COR-L47 (cell line): ENCODE results near the gene RNASE13.
"Not testable (repeated sequence)": the region's sequence is repeated elsewhere in the genome, so short reads cannot be mapped to it uniquely, and the experiment has no call there.

ENCODE experiments used
- DNase-seq: peaks from one replicate; lab custom pipeline; 2025; lab: John Stamatoyannopoulos, UW

Gene RNASE13

GRCh38 chr14:21022686-21023085, 11.9 kb downstream of the RNASE13 start:
- no peak for DNase-seq

- no peak for DNase-seq
These were observed 13.5 kb downstream of the RNASE13 start for GRCh38 chr14:21020977-21021545.

- no peak for DNase-seq
These were observed 15.2 kb downstream of the RNASE13 start for GRCh38 chr14:21019366-21019765.

GRCh38 chr14:21018781-21019180, 15.8 kb downstream of the RNASE13 start:
- DNase-seq = no peak

- DNase-seq = no peak
These were observed 16.3 kb downstream of the RNASE13 start for GRCh38 chr14:21018286-21018685.

- DNase-seq = no peak
These were observed 16.9 kb downstream of the RNASE13 start for GRCh38 chr14:21017528-21018245.

GRCh38 chr14:21016413-21017190, 18.0 kb downstream of the RNASE13 start:
- no peak for DNase-seq

GRCh38 chr14:21015312-21015711, 19.3 kb downstream of the RNASE13 start:
- no peak for DNase-seq

GRCh38 chr14:21014761-21015190, 19.8 kb downstream of the RNASE13 start:
- DNase-seq = peak; percentile 76

GRCh38 chr14:21011136-21011535, 23.5 kb downstream of the RNASE13 start:
- DNase-seq = no peak

- not testable (repeated sequence) for DNase-seq
These were observed 24.9 kb downstream of the RNASE13 start for GRCh38 chr14:21009721-21010120.

GRCh38 chr14:21003788-21004346, 30.7 kb downstream of the RNASE13 start:
- no peak for DNase-seq

GRCh38 chr14:21001218-21001617, 33.4 kb downstream of the RNASE13 start:
- DNase-seq = no peak

- DNase-seq = no peak
These were observed 35.0 kb downstream of the RNASE13 start for GRCh38 chr14:20999591-20999990.

- DNase-seq = no peak
These were observed 35.8 kb downstream of the RNASE13 start, which contains the start of gene SLC39A2 for GRCh38 chr14:20998674-20999366. SLC39A2 (plus strand) TSS chr14:20999293; CDS start chr14:20999447, 154 bp downstream.

GRCh38 chr14:20998139-20998538, 36.5 kb downstream of the RNASE13 start:
- DNase-seq = no peak

- DNase-seq = no peak
These were observed 37.0 kb downstream of the RNASE13 start for GRCh38 chr14:20997564-20997963.

GRCh38 chr14:20997115-20997514, 37.5 kb downstream of the RNASE13 start:
- no peak for DNase-seq

- DNase-seq = no peak
These were observed 38.1 kb downstream of the RNASE13 start for GRCh38 chr14:20996521-20996920.

- DNase-seq = peak; percentile 90
These were observed 44.6 kb downstream of the RNASE13 start, which contains the start of gene METTL17 for GRCh38 chr14:20989787-20990600. METTL17 (plus strand) TSS chr14:20989980; CDS start chr14:20990003, 23 bp downstream.

GRCh38 chr14:20989471-20989786, 45.2 kb downstream of the RNASE13 start:
- DNase-seq = no peak
